Nephron progenitor cell (in vitro differentiated cells): Measurements from ENCODE around the gene STIM1.

Source experiments
- DNase-seq: peaks from one replicate; pipeline ENCODE4 v3.0.0; 2021
- H3K27ac Mint-ChIP-seq: 2 replicates; pipeline ENCODE4 v1.8.0; 2021; ENCODE audit warnings: mild to moderate bottlenecking, moderate library complexity, mixed read lengths
- H3K27me3 Mint-ChIP-seq: 2 replicates; pipeline ENCODE4 v1.8.0; 2021; ENCODE audit warnings: mild to moderate bottlenecking, low read depth, mixed read lengths; ENCODE audit not compliant: poor library complexity
- H3K36me3 Mint-ChIP-seq: 2 replicates; pipeline ENCODE4 v1.8.0; 2021; ENCODE audit warnings: low read depth, mixed read lengths
- H3K4me1 Mint-ChIP-seq: 2 replicates; pipeline ENCODE4 v1.8.0; 2021; ENCODE audit warnings: mixed read lengths
- H3K4me3 Mint-ChIP-seq: 2 replicates; pipeline ENCODE4 v1.8.0; 2021; ENCODE audit warnings: mild to moderate bottlenecking, moderate library complexity, mixed read lengths
- H3K9me3 Mint-ChIP-seq: 2 replicates; pipeline ENCODE4 v1.8.0; 2021; ENCODE audit warnings: mild to moderate bottlenecking, moderate library complexity, mixed read lengths
- CTCF ChIP-seq: fragments of 200-600 bp; sonication (generic); IDR thresholded peaks from 2 replicates; pipeline ENCODE4 v1.5.0; 2021; ENCODE audit warnings: antibody characterized with exemption

The STIM1 gene

GRCh38 chr11:3934658-3935057 lies 79.2 kb downstream of the STIM1 start:
- no peaks in the 10 kb centered on the region for H3K9me3 Mint-ChIP-seq
- TF ChIP-seq CTCF, result no peak
- H3K27me3 Mint-ChIP-seq, result peaks cover 6% of the 10 kb centered on the region
- H3K4me3 Mint-ChIP-seq, result no peak overlapping the region
- H3K36me3 Mint-ChIP-seq, result no peaks in the 10 kb centered on the region
- DNase-seq, result no peak
- H3K4me1 Mint-ChIP-seq, result peaks cover 4% of the 10 kb centered on the region
- no peak overlapping the region for H3K27ac Mint-ChIP-seq

GRCh38 chr11:3936517-3936916 lies 81.1 kb downstream of the STIM1 start:
- Mint-ChIP-seq H3K36me3 (no peaks in the 10 kb centered on the region), H3K4me1 (no peaks in the 10 kb centered on the region), H3K27ac (no peak overlapping the region), H3K4me3 (no peak overlapping the region), H3K27me3 (peaks cover 6% of the 10 kb centered on the region), H3K9me3 (no peaks in the 10 kb centered on the region)
- DNase-seq, result no peak
- TF ChIP-seq CTCF, result no peak

- H3K4me1 Mint-ChIP-seq, result peaks cover 2% of the 10 kb centered on the region
- TF ChIP-seq CTCF, result no peak
- no peak overlapping the region for H3K27ac Mint-ChIP-seq
- H3K36me3 Mint-ChIP-seq, result no peaks in the 10 kb centered on the region
- H3K27me3 Mint-ChIP-seq, result peaks cover 6% of the 10 kb centered on the region
- H3K9me3 Mint-ChIP-seq, result no peaks in the 10 kb centered on the region
- DNase-seq, result no peak
- no peak overlapping the region for H3K4me3 Mint-ChIP-seq
Measured at GRCh38 chr11:3939211-3939610, 83.7 kb downstream of the STIM1 start.

- peaks cover 3% of the 10 kb centered on the region for H3K27me3 Mint-ChIP-seq
- no peak overlapping the region for H3K27ac Mint-ChIP-seq
- no peak for DNase-seq
- no peaks in the 10 kb centered on the region for H3K36me3 Mint-ChIP-seq
- H3K9me3 Mint-ChIP-seq, result no peaks in the 10 kb centered on the region
- no peak overlapping the region for H3K4me3 Mint-ChIP-seq
- TF ChIP-seq CTCF, result no peak
- peaks cover 4% of the 10 kb centered on the region for H3K4me1 Mint-ChIP-seq
Measured at GRCh38 chr11:3939651-3940190, 84.3 kb downstream of the STIM1 start.

- DNase-seq, result no peak
- H3K27me3 Mint-ChIP-seq, result no peaks in the 10 kb centered on the region
- H3K4me3 Mint-ChIP-seq, result no peak overlapping the region
- no peaks in the 10 kb centered on the region for H3K9me3 Mint-ChIP-seq
- H3K4me1 Mint-ChIP-seq, result peaks cover 12% of the 10 kb centered on the region
- TF ChIP-seq CTCF, result no peak
- H3K27ac Mint-ChIP-seq, result no peak overlapping the region
- no peaks in the 10 kb centered on the region for H3K36me3 Mint-ChIP-seq
Measured at GRCh38 chr11:3942160-3942955, 86.9 kb downstream of the STIM1 start.
